Left lobe of liver (tissue), 2 donors: Measurements from ENCODE around the gene MPPED1. TPM values are rescaled to one million over a fixed set of nuclear protein-coding genes. Genes with fewer than 3 reads are reported as not detected.

ENCODE experiments used
- ATAC-seq: fragments of 200-7000 bp; cut with Tn5 transposase; one replicate; pipeline ENCODE4 v1.9.1; 2020; ENCODE audit warnings: mild to moderate bottlenecking, moderate library complexity
- DNase-seq: peaks from one replicate; pipeline ENCODE4 v3.0.0-alpha.2; 2020; ENCODE audit warnings: low spot score
- total RNA-seq: library from RNA; stranded (reverse); gene quantifications from one replicate; pipeline ENCODE4 v1.2.1, GENCODE V29; 2021
- donor health status: DM: no; HTN: no; CAD: no; lungs with moderate emphysema.
- donor health status: DM: no; HTN: yes; CAD: no.

The MPPED1 gene
- total RNA-seq, 1 donor from 2014 or later, result 2.6 TPM

GRCh38 chr22:43409046-43409445 lies 2.8 kb upstream of the MPPED1 start:
- DNase-seq (no peak), ATAC-seq (no peak)

GRCh38 chr22:43409800-43410199 lies 2.0 kb upstream of the MPPED1 start:
- ATAC-seq (no peak), DNase-seq (no peak)

GRCh38 chr22:43411040-43411868 lies 560 bp upstream of the MPPED1 start:
- DNase-seq (no peak), ATAC-seq (no peak)

GRCh38 chr22:43412808-43413795 lies 1.3 kb downstream of the MPPED1 start:
- DNase-seq, result no peak

GRCh38 chr22:43413826-43414225 lies 2.0 kb downstream of the MPPED1 start:
- DNase-seq, result no peak
- ATAC-seq, result no peak

More at GRCh38 chr22:43412808-43413795, 1.3 kb downstream of the MPPED1 start:
- ATAC-seq, result peak; percentile 64

GRCh38 chr22:43415681-43416080 lies 3.9 kb downstream of the MPPED1 start:
- no peak for DNase-seq

GRCh38 chr22:43417555-43417954 lies 5.7 kb downstream of the MPPED1 start:
- no peak for ATAC-seq

More at GRCh38 chr22:43415681-43416080, 3.9 kb downstream of the MPPED1 start:
- ATAC-seq, result no peak

GRCh38 chr22:43418079-43418825 lies 6.4 kb downstream of the MPPED1 start:
- ATAC-seq (no peak), DNase-seq (no peak)

More at GRCh38 chr22:43417555-43417954, 5.7 kb downstream of the MPPED1 start:
- DNase-seq, result no peak

GRCh38 chr22:43419371-43420080 lies 7.7 kb downstream of the MPPED1 start:
- no peak for DNase-seq
- no peak for ATAC-seq

GRCh38 chr22:43421046-43421665 lies 9.3 kb downstream of the MPPED1 start:
- ATAC-seq, result no peak
- DNase-seq, result no peak

GRCh38 chr22:43421914-43422615 lies 10.3 kb downstream of the MPPED1 start:
- ATAC-seq, result no peak
- no peak for DNase-seq

GRCh38 chr22:43423046-43423445 lies 11.2 kb downstream of the MPPED1 start:
- DNase-seq (no peak), ATAC-seq (no peak)

GRCh38 chr22:43424201-43424600 lies 12.4 kb downstream of the MPPED1 start:
- ATAC-seq (no peak), DNase-seq (no peak)

GRCh38 chr22:43424666-43425630 lies 13.1 kb downstream of the MPPED1 start:
- ATAC-seq (no peak), DNase-seq (no peak)

- ATAC-seq (no peak), DNase-seq (no peak)
These were observed 14.4 kb downstream of the MPPED1 start for GRCh38 chr22:43425976-43426785.

GRCh38 chr22:43426816-43427215 lies 15.0 kb downstream of the MPPED1 start:
- ATAC-seq, result no peak
- no peak for DNase-seq
